IMR-90 (cell line): ENCODE results near the gene PRSS8. TPM values are rescaled to one million over a fixed set of nuclear protein-coding genes. Genes with fewer than 3 reads are reported as not detected.

Source experiments
- ATAC-seq: fragments of 200-7000 bp; cut with Tn5 transposase; 2 replicates; pipeline ENCODE4 v1.9.1; 2020; ENCODE audit warnings: low read depth, mild to moderate bottlenecking, moderate library complexity
- BruUV-seq: library from RNA; stranded (reverse); fragments of 400-500 nt; replicated peaks from 2 replicates; lab custom pipeline; 2021; lab: Mats Ljungman, UMichigan
- CTCF ChIA-PET: fragments of 300-600 bp; formaldehyde crosslinking; extraction: SDS; loops from one replicate; lab custom pipeline; 2021; ENCODE audit warnings: antibody characterized with exemption; lab: Yijun Ruan, JAX
- POLR2A ChIA-PET: fragments of 300-600 bp; sonication (Branson Sonifier 250); formaldehyde crosslinking; loops from one replicate; lab custom pipeline; 2022; ENCODE audit warnings: antibody characterized with exemption; ENCODE audit not compliant: unreplicated experiment; lab: Charles Lee
- DNase-seq: peaks from one replicate; pipeline ENCODE4 v3.0.0; 2013
- H2AFZ ChIP-seq: replicated peaks from 2 replicates; pipeline ENCODE3; 2013; ENCODE audit warnings: low read length, mild to moderate bottlenecking; ENCODE audit not compliant: poor library complexity
- H2AK5ac ChIP-seq: 2 replicates; pipeline ENCODE4 v1.6.1; 2013; ENCODE audit warnings: low read depth, low read length, inconsistent platforms
- H2AK9ac ChIP-seq: replicated peaks from 2 replicates; pipeline ENCODE3; 2013; ENCODE audit warnings: mild to moderate bottlenecking, low read depth, low read length, moderate library complexity; ENCODE audit not compliant: poor library complexity
- H2BK120ac ChIP-seq: 2 replicates; pipeline ENCODE4 v1.6.1; 2013; ENCODE audit warnings: low read depth, low read length, inconsistent platforms
- H2BK15ac ChIP-seq: 3 replicates; pipeline ENCODE4 v1.6.1; 2013; ENCODE audit warnings: low read depth, low read length, inconsistent platforms
- H2BK20ac ChIP-seq: 2 replicates; pipeline ENCODE4 v1.6.1; 2013; ENCODE audit warnings: low read depth, mild to moderate bottlenecking, inconsistent platforms, low read length, moderate library complexity
- H2BK5ac ChIP-seq: 2 replicates; pipeline ENCODE4 v1.6.1; 2013; ENCODE audit warnings: mild to moderate bottlenecking, low read depth, low read length, inconsistent platforms; ENCODE audit not compliant: poor library complexity, severe bottlenecking
- H3K14ac ChIP-seq: replicated peaks from 2 replicates; pipeline ENCODE4 v1.6.1; 2013; ENCODE audit warnings: low read depth, low read length, inconsistent platforms
- H3K18ac ChIP-seq: 2 replicates; pipeline ENCODE4 v1.6.1; 2013; ENCODE audit warnings: low read depth, low read length, control low read depth
- H3K23ac ChIP-seq: 2 replicates; pipeline ENCODE4 v1.6.1; 2013; ENCODE audit warnings: low read depth, low read length, inconsistent platforms
- H3K27ac ChIP-seq: 2 replicates; pipeline ENCODE4 v1.5.1; 2013; ENCODE audit warnings: mild to moderate bottlenecking, control low read depth, low read length; ENCODE audit not compliant: insufficient read depth
- H3K27me3 ChIP-seq: 2 replicates; pipeline ENCODE4 v1.6.1; 2013; ENCODE audit warnings: low read length; ENCODE audit not compliant: control insufficient read depth, insufficient read depth
- H3K36me3 ChIP-seq: 2 replicates; pipeline ENCODE4 v1.6.1; 2013; ENCODE audit warnings: low read length, mixed read lengths; ENCODE audit not compliant: control insufficient read depth, insufficient read depth
- H3K4ac ChIP-seq: 2 replicates; pipeline ENCODE4 v1.6.1; 2013; ENCODE audit warnings: low read depth, low read length, inconsistent platforms
- H3K4me1 ChIP-seq: 2 replicates; pipeline ENCODE4 v1.6.1; 2013; ENCODE audit warnings: low read length, mixed read lengths; ENCODE audit not compliant: control insufficient read depth, insufficient read depth
- H3K4me2 ChIP-seq: 2 replicates; pipeline ENCODE4 v1.6.1; 2013; ENCODE audit warnings: low read depth, mild to moderate bottlenecking, control low read depth, low read length, moderate library complexity
- H3K4me3 ChIP-seq: 2 replicates; pipeline ENCODE4 v1.5.1; 2013; ENCODE audit warnings: low read depth, mild to moderate bottlenecking, control low read depth, low read length, moderate library complexity; ENCODE audit not compliant: insufficient read depth
- H3K56ac ChIP-seq: 2 replicates; pipeline ENCODE4 v1.6.1; 2013; ENCODE audit warnings: low read length, inconsistent platforms; ENCODE audit not compliant: insufficient read depth; ENCODE audit errors: extremely low read depth
- H3K79me1 ChIP-seq, 2 experiments: 2 replicates each; pipeline ENCODE4 v1.6.1; 2013; ENCODE audit warnings: low read length in 2 of 2, inconsistent platforms in 1 of 2, low read depth in 1 of 2
- H3K9ac ChIP-seq: 2 replicates; pipeline ENCODE4 v1.6.1; 2013; ENCODE audit warnings: low read depth, low read length, control low read depth
- H3K9me1 ChIP-seq: 2 replicates; pipeline ENCODE4 v1.6.1; 2013; ENCODE audit warnings: low read length, inconsistent platforms; ENCODE audit not compliant: insufficient read depth
- H3K9me3 ChIP-seq: 2 replicates; pipeline ENCODE4 v1.6.1; 2013; ENCODE audit warnings: low read length; ENCODE audit not compliant: control insufficient read depth, insufficient read depth
- H4K20me1 ChIP-seq: 2 replicates; pipeline ENCODE4 v1.6.1; 2013; ENCODE audit warnings: low read length, inconsistent platforms; ENCODE audit not compliant: insufficient read depth
- H4K5ac ChIP-seq: 2 replicates; pipeline ENCODE4 v1.6.1; 2013; ENCODE audit warnings: mild to moderate bottlenecking, low read depth, low read length, control low read depth
- H4K8ac ChIP-seq, 2 experiments: 2 replicates each; pipeline ENCODE4 v1.6.1; 2013; ENCODE audit warnings: low read depth in 2 of 2, low read length in 2 of 2, control low read depth in 1 of 2, inconsistent platforms in 1 of 2
- H4K91ac ChIP-seq: 2 replicates; pipeline ENCODE4 v1.6.1; 2013; ENCODE audit warnings: low read depth, low read length, inconsistent platforms; ENCODE audit not compliant: insufficient read depth
- BHLHE40 ChIP-seq: fragments of 150-350 bp; IDR thresholded peaks from 2 replicates; pipeline ENCODE4 v1.6.1; 2016; ENCODE audit warnings: mild to moderate bottlenecking, low read depth, low read length
- CEBPB ChIP-seq: IDR thresholded peaks from 2 replicates; pipeline ENCODE4 v1.6.1; 2012; ENCODE audit warnings: low read depth, low read length, improper control_type of control experiment
- CHD1 ChIP-seq: IDR thresholded peaks from 2 replicates; pipeline ENCODE4 v1.6.1; 2012; ENCODE audit warnings: low read depth, low read length, improper control_type of control experiment
- FOS ChIP-seq: fragments of 150-350 bp; IDR thresholded peaks from 2 replicates; pipeline ENCODE4 v1.6.1; 2016; ENCODE audit warnings: low read depth, low read length
- MAFK ChIP-seq: IDR thresholded peaks from 2 replicates; pipeline ENCODE4 v1.6.1; 2012; ENCODE audit warnings: low read depth, low read length, improper control_type of control experiment
- MAZ ChIP-seq: IDR thresholded peaks from 2 replicates; pipeline ENCODE4 v1.6.1; 2012; ENCODE audit warnings: low read depth, mild to moderate bottlenecking, low read length, improper control_type of control experiment, moderate library complexity, borderline replicate concordance
- MXI1 ChIP-seq: IDR thresholded peaks from 2 replicates; pipeline ENCODE4 v1.6.1; 2012; ENCODE audit warnings: low read depth, mild to moderate bottlenecking, low read length, moderate library complexity, borderline replicate concordance
- NFE2L2 ChIP-seq: fragments of 150-350 bp; IDR thresholded peaks from 2 replicates; pipeline ENCODE4 v1.6.1; 2016; ENCODE audit warnings: low read depth, mild to moderate bottlenecking, low read length
- POLR2A ChIP-seq: IDR thresholded peaks from 2 replicates; pipeline ENCODE4 v1.6.1; 2012; ENCODE audit warnings: mild to moderate bottlenecking, low read depth, low read length
- RAD21 ChIP-seq: IDR thresholded peaks from 2 replicates; pipeline ENCODE4 v1.6.1; 2012; ENCODE audit warnings: low read length, improper control_type of control experiment
- RCOR1 ChIP-seq: IDR thresholded peaks from 2 replicates; pipeline ENCODE4 v1.6.1; 2012; ENCODE audit warnings: mild to moderate bottlenecking, low read length, improper control_type of control experiment; ENCODE audit not compliant: insufficient replicate concordance
- RFX5 ChIP-seq: IDR thresholded peaks from 2 replicates; pipeline ENCODE4 v1.8.0; 2012; ENCODE audit warnings: low read depth, mild to moderate bottlenecking, low read length, moderate library complexity
- SMC3 ChIP-seq: fragments of 150-350 bp; IDR thresholded peaks from 2 replicates; pipeline ENCODE4 v1.6.1; 2016; ENCODE audit warnings: low read depth, mild to moderate bottlenecking, antibody characterized with exemption, low read length, moderate library complexity
- USF2 ChIP-seq: fragments of 150-350 bp; IDR thresholded peaks from 2 replicates; pipeline ENCODE4 v1.6.1; 2017; ENCODE audit warnings: mild to moderate bottlenecking, antibody characterized with exemption, low read length, low read depth
- WGBS, 2 experiments: methylation state at CpG; one replicate each; pipeline versions ENCODE4 v1.1.5 to v1.1.7; 2013; ENCODE audit warnings: missing lambda C conversion rate in 2 of 2; ENCODE audit not compliant: insufficient read length in 1 of 2; ENCODE audit errors: extremely low coverage in 2 of 2; 5-methylcytosine and 5-hydroxymethylcytosine counted together
- dilution Hi-C: fragments of 300-500 bp; cut with HindIII; formaldehyde crosslinking; loops from one replicate; pipeline ENCODE4 v1.14.3; 2018; ENCODE audit warnings: low sequenced_read_pairs; ENCODE audit not compliant: unreplicated experiment
- in situ Hi-C: fragments of 300-500 bp; cut with MboI; formaldehyde crosslinking; loops from 3 replicates; pipeline ENCODE4 v1.14.3; 2019; ENCODE audit warnings: low sequenced_read_pairs, inconsistent platforms, mixed read lengths
- intact Hi-C: fragments of 100-400 bp; cut with micrococcal nuclease; formaldehyde crosslinking; loops from 2 replicates; pipeline ENCODE4 v1.10.0; 2022
- polyA plus RNA-seq, 3 experiments: library from polyadenylated mRNA; depleted of rRNA; stranded (reverse); fragments of >200 nt; gene quantifications; 2 replicates each; pipeline ENCODE4 v1.2.3, GENCODE V29; 2012; ENCODE audit warnings: low replicate concordance in 1 of 3
- total RNA-seq: library from RNA; depleted of rRNA; stranded (reverse); fragments of >200 nt; gene quantifications from 2 replicates; pipeline ENCODE4 v1.2.3, GENCODE V29; 2012
- TF ChIP-seq, protein P1 (sequence below): conservative IDR thresholded peaks from 2 replicates; pipeline ENCODE4 v1.5.1; 2012; ENCODE audit warnings: mild to moderate bottlenecking, low read depth, low read length, improper control_type of control experiment

Gene PRSS8
- total and polyA plus RNA-seq, 2 of the 4 experiments (the other 2 are of a cell fraction) = not detected

GRCh38 chr16:31117384-31118222, 17.9 kb downstream of the PRSS8 start, which contains the start of gene KAT8:
Gene KAT8 (plus strand): TSS chr16:31117664. CDS start chr16:31117682, 18 bp downstream.
- H3K18ac ChIP-seq = peak within 1 kb of the TSS; percentile 51; the same call in 1 of the 2 replicates
- H3K9me3 ChIP-seq = no peaks in the 10 kb centered on the region
- H3K79me1 ChIP-seq = peaks cover 22 to 50% of the 10 kb centered on the region in 2 experiments
- H3K9ac ChIP-seq = peak within 1 kb of the TSS; percentile 79
- ATAC-seq (peak; percentile 95), DNase-seq (peak; percentile 97)
- H3K4me1 ChIP-seq = 0 out of 2 replicates have a peak, but pooled peaks cover 3% of the 10 kb centered on the region
- H3K27me3 ChIP-seq = no peaks in the 10 kb centered on the region
- peak within 1 kb of the TSS; percentile 93 for H2AFZ ChIP-seq
- WGBS, 2 experiments = 0% methylated on average over 21 of the region's 68 CpGs; no CpG with 5 or more reads in 1 of the 2 experiments
- peak within 1 kb of the TSS; percentile 89 for H2AK9ac ChIP-seq
- peaks cover 9% of the 10 kb centered on the region for H4K20me1 ChIP-seq
- H3K23ac ChIP-seq = peak within 1 kb of the TSS; percentile 76
- CTCF ChIA-PET = interaction anchor here (0.6 to 1.1 kb wide), 3 partner anchors 10 to 25 kb away, joined by 3 to 5 read pairs (median 3); no protein-coding TSS in a partner anchor
- H3K27ac ChIP-seq = peak within 1 kb of the TSS; percentile 61
- H3K14ac ChIP-seq = peak within 1 kb of the TSS; percentile 51
- peaks cover 22% of the 10 kb centered on the region for H3K36me3 ChIP-seq
- in situ Hi-C loops = no loop called here
- peak within 1 kb of the TSS; percentile 65 for H3K4ac ChIP-seq
- no TSS peak for BruUV-seq
- no peak within 1 kb of the TSS for H2BK15ac ChIP-seq
- H3K9me1 ChIP-seq = peaks cover 3% of the 10 kb centered on the region; the same call in 1 of the 2 replicates
- peak within 1 kb of the TSS; percentile 53 for H4K5ac ChIP-seq
- H4K91ac ChIP-seq = peak within 1 kb of the TSS; percentile 67; the same call in 1 of the 2 replicates
- POLR2A ChIA-PET = interaction anchor here (0.5 to 1.2 kb wide), 7 partner anchors 11 to 454 kb away, joined by 3 to 8 read pairs (median 4); no protein-coding TSS in a partner anchor
- no peak within 1 kb of the TSS for H2BK120ac ChIP-seq
- H2BK5ac ChIP-seq = peak within 1 kb of the TSS; percentile 23
- intact Hi-C loops = loop anchor here (2.0 kb wide), 1 partner anchor 25 kb away; no protein-coding TSS in a partner anchor
- H4K8ac ChIP-seq = peak within 1 kb of the TSS; percentile 75 to 82
- peak within 1 kb of the TSS; percentile 59 for H3K56ac ChIP-seq
- no peak within 1 kb of the TSS for H2BK20ac ChIP-seq
- dilution Hi-C loops = no loop called here
- peak within 1 kb of the TSS; percentile 66 for H3K4me3 ChIP-seq
- H3K4me2 ChIP-seq = peak within 1 kb of the TSS; percentile 86
- H2AK5ac ChIP-seq = peak within 1 kb of the TSS; percentile 76
- TF ChIP-seq POLR2A (peak; percentile 80), MAFK (no peak), MAZ (peak; percentile 65), CHD1 (0 out of 2 replicates have a peak, but pooled peaks have one; percentile 3), RFX5 (no peak), BHLHE40 (no peak), SMC3 (no peak), CEBPB (no peak), MXI1 (peak; percentile 17; the same call in 1 of the 2 replicates), USF2 (no peak), RCOR1 (peak; percentile 13), NFE2L2 (0 out of 2 replicates have a peak, but pooled peaks have one; percentile 16), FOS (no peak), RAD21 (no peak)
- TF ChIP-seq, protein P1, sequence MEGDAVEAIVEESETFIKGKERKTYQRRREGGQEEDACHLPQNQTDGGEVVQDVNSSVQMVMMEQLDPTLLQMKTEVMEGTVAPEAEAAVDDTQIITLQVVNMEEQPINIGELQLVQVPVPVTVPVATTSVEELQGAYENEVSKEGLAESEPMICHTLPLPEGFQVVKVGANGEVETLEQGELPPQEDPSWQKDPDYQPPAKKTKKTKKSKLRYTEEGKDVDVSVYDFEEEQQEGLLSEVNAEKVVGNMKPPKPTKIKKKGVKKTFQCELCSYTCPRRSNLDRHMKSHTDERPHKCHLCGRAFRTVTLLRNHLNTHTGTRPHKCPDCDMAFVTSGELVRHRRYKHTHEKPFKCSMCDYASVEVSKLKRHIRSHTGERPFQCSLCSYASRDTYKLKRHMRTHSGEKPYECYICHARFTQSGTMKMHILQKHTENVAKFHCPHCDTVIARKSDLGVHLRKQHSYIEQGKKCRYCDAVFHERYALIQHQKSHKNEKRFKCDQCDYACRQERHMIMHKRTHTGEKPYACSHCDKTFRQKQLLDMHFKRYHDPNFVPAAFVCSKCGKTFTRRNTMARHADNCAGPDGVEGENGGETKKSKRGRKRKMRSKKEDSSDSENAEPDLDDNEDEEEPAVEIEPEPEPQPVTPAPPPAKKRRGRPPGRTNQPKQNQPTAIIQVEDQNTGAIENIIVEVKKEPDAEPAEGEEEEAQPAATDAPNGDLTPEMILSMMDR = no peak
